Nephron progenitor cell (in vitro differentiated cells): Measurements from ENCODE around the gene RAMACL.

Experiments used
- DNase-seq: peaks from one replicate; pipeline ENCODE4 v3.0.0; 2021
- H3K27ac Mint-ChIP-seq: 2 replicates; pipeline ENCODE4 v1.8.0; 2021; ENCODE audit warnings: mild to moderate bottlenecking, moderate library complexity, mixed read lengths
- H3K27me3 Mint-ChIP-seq: 2 replicates; pipeline ENCODE4 v1.8.0; 2021; ENCODE audit warnings: mild to moderate bottlenecking, low read depth, mixed read lengths; ENCODE audit not compliant: poor library complexity
- H3K36me3 Mint-ChIP-seq: 2 replicates; pipeline ENCODE4 v1.8.0; 2021; ENCODE audit warnings: low read depth, mixed read lengths
- H3K4me1 Mint-ChIP-seq: 2 replicates; pipeline ENCODE4 v1.8.0; 2021; ENCODE audit warnings: mixed read lengths
- H3K4me3 Mint-ChIP-seq: 2 replicates; pipeline ENCODE4 v1.8.0; 2021; ENCODE audit warnings: mild to moderate bottlenecking, moderate library complexity, mixed read lengths
- H3K9me3 Mint-ChIP-seq: 2 replicates; pipeline ENCODE4 v1.8.0; 2021; ENCODE audit warnings: mild to moderate bottlenecking, moderate library complexity, mixed read lengths
- TF ChIP-seq, protein P1 (sequence below): fragments of 200-600 bp; sonication (generic); IDR thresholded peaks from 2 replicates; pipeline ENCODE4 v1.5.0; 2021; ENCODE audit warnings: antibody characterized with exemption

RAMACL gene

GRCh38 chr6:166630462-166630861 lies 44.0 kb upstream of the RAMACL start:
- H3K27me3 Mint-ChIP-seq: peaks cover 56% of the 10 kb centered on the region
- no peak overlapping the region for H3K27ac Mint-ChIP-seq
- H3K4me1 Mint-ChIP-seq: peaks cover 25% of the 10 kb centered on the region
- TF ChIP-seq, protein P1, sequence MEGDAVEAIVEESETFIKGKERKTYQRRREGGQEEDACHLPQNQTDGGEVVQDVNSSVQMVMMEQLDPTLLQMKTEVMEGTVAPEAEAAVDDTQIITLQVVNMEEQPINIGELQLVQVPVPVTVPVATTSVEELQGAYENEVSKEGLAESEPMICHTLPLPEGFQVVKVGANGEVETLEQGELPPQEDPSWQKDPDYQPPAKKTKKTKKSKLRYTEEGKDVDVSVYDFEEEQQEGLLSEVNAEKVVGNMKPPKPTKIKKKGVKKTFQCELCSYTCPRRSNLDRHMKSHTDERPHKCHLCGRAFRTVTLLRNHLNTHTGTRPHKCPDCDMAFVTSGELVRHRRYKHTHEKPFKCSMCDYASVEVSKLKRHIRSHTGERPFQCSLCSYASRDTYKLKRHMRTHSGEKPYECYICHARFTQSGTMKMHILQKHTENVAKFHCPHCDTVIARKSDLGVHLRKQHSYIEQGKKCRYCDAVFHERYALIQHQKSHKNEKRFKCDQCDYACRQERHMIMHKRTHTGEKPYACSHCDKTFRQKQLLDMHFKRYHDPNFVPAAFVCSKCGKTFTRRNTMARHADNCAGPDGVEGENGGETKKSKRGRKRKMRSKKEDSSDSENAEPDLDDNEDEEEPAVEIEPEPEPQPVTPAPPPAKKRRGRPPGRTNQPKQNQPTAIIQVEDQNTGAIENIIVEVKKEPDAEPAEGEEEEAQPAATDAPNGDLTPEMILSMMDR: no peak
- no peaks in the 10 kb centered on the region for H3K36me3 Mint-ChIP-seq
- no peak for DNase-seq
- no peak overlapping the region for H3K4me3 Mint-ChIP-seq
- H3K9me3 Mint-ChIP-seq: no peaks in the 10 kb centered on the region

DNA sequence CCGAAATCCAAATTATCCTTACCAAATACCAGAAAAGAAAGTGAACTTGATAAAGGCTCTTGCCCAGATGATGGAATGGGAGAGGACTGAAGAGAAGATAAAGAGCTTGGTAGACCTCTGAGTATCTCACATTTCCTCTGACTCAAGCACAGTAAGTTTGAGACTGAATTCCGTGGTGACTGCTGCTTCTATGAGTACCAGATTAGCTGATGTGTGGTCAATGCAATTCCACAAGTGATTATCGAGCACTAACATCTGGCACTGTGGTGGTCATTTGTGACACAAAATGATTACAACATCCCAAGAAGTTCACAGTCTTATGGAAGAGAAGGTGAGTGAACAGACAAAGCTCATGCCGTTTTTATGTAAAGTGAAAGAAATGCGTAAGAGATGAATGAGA lies 43.1 kb upstream of the RAMACL start:
- TF ChIP-seq, protein P1: no peak
- H3K9me3 Mint-ChIP-seq: no peaks in the 10 kb centered on the region
- H3K4me3 Mint-ChIP-seq: no peak overlapping the region
- H3K4me1 Mint-ChIP-seq: peaks cover 29% of the 10 kb centered on the region
- no peaks in the 10 kb centered on the region for H3K36me3 Mint-ChIP-seq
- H3K27me3 Mint-ChIP-seq: peaks cover 60% of the 10 kb centered on the region
- no peak overlapping the region for H3K27ac Mint-ChIP-seq
- DNase-seq: no peak

- H3K27me3 Mint-ChIP-seq: peaks cover 71% of the 10 kb centered on the region
- peak; percentile 71 for DNase-seq
- H3K36me3 Mint-ChIP-seq: no peaks in the 10 kb centered on the region
- TF ChIP-seq, protein P1: no peak
- H3K9me3 Mint-ChIP-seq: peaks cover 2% of the 10 kb centered on the region
- H3K27ac Mint-ChIP-seq: peak overlapping the region; percentile 98
- peaks cover 23% of the 10 kb centered on the region for H3K4me1 Mint-ChIP-seq
- peak overlapping the region; percentile 85 for H3K4me3 Mint-ChIP-seq
These were observed 41.7 kb upstream of the RAMACL start for GRCh38 chr6:166627875-166628801.

GRCh38 chr6:166627033-166627874 lies 40.8 kb upstream of the RAMACL start, which contains the start of gene RPS6KA2:
RPS6KA2 (minus strand) TSS chr6:166627251; CDS start chr6:166627019, 232 bp downstream.
- H3K4me1 Mint-ChIP-seq: peaks cover 23% of the 10 kb centered on the region
- TF ChIP-seq, protein P1: no peak

DNA sequence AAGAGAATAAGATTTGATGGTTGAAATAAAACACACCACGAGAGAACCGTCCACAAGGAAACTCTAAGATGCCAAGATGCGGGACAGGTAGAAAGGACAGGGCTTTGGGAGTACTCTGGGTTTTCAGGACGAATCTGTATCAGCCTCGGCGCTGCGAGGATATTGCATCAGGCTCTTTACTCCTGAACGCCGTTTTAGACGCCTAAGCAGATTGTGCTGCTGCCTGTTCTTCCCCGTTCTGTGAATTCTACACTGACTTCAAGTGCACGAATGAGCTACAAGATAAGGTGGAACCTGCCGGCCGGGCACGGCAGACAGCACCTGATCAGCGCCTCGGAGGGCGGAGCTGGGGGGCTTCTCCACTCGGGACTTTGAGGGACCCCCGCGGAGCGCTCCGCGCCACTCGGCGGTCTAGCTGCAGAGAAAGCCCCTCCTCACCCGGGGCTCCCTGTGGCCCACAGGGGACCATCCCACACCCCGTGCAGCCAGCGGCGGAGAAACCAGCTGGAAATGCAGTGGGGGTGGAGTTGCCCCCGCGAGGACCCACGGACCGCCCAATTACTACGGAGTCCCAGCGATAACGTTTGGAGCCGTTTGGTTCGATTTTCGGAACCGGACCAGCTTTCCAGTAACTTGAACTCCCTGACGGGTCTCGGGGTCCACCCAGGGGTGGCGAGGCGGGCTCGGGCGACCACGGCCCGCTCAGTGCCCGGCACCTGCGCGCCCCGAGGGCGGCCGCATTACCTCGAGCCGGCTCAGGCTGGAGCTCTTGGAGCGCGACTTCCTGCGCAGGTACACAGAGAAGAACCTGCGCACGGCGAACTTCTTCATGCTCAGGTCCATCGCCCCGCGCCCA lies 39.9 kb upstream of the RAMACL start:
- no peaks in the 10 kb centered on the region for H3K36me3 Mint-ChIP-seq
- H3K27ac Mint-ChIP-seq: no peak overlapping the region
- peak; percentile 40 for DNase-seq

More at GRCh38 chr6:166627033-166627874, 40.8 kb upstream of the RAMACL start, which contains the start of gene RPS6KA2:
- peak; percentile 100 for DNase-seq
- Mint-ChIP-seq H3K27ac (peak within 1 kb of the TSS; percentile 98), H3K9me3 (peaks cover 4% of the 10 kb centered on the region), H3K36me3 (no peaks in the 10 kb centered on the region), H3K4me3 (peak within 1 kb of the TSS; percentile 85), H3K27me3 (peaks cover 71% of the 10 kb centered on the region)

More for the DNA sequence above, 39.9 kb upstream of the RAMACL start:
- H3K27me3 Mint-ChIP-seq: peaks cover 67% of the 10 kb centered on the region
- peak overlapping the region; percentile 80 for H3K4me3 Mint-ChIP-seq
- TF ChIP-seq, protein P1: no peak
- peaks cover 28% of the 10 kb centered on the region for H3K4me1 Mint-ChIP-seq
- H3K9me3 Mint-ChIP-seq: peaks cover 4% of the 10 kb centered on the region
